GM12873 (cell line): ENCODE data around the gene CALML5.

Source experiments
- TF ChIP-seq, protein P1 (sequence below): IDR thresholded peaks from 2 replicates; pipeline ENCODE4 v1.5.1; 2012; ENCODE audit warnings: low read depth, mild to moderate bottlenecking, moderate library complexity, low read length, control low read depth; ENCODE audit not compliant: insufficient read depth; ENCODE audit errors: missing control alignments

The CALML5 gene

GRCh38 chr10:5497289-5497688 is 2.1 kb downstream of the CALML5 start:
- TF ChIP-seq, protein P1, sequence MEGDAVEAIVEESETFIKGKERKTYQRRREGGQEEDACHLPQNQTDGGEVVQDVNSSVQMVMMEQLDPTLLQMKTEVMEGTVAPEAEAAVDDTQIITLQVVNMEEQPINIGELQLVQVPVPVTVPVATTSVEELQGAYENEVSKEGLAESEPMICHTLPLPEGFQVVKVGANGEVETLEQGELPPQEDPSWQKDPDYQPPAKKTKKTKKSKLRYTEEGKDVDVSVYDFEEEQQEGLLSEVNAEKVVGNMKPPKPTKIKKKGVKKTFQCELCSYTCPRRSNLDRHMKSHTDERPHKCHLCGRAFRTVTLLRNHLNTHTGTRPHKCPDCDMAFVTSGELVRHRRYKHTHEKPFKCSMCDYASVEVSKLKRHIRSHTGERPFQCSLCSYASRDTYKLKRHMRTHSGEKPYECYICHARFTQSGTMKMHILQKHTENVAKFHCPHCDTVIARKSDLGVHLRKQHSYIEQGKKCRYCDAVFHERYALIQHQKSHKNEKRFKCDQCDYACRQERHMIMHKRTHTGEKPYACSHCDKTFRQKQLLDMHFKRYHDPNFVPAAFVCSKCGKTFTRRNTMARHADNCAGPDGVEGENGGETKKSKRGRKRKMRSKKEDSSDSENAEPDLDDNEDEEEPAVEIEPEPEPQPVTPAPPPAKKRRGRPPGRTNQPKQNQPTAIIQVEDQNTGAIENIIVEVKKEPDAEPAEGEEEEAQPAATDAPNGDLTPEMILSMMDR = no peak

DNA sequence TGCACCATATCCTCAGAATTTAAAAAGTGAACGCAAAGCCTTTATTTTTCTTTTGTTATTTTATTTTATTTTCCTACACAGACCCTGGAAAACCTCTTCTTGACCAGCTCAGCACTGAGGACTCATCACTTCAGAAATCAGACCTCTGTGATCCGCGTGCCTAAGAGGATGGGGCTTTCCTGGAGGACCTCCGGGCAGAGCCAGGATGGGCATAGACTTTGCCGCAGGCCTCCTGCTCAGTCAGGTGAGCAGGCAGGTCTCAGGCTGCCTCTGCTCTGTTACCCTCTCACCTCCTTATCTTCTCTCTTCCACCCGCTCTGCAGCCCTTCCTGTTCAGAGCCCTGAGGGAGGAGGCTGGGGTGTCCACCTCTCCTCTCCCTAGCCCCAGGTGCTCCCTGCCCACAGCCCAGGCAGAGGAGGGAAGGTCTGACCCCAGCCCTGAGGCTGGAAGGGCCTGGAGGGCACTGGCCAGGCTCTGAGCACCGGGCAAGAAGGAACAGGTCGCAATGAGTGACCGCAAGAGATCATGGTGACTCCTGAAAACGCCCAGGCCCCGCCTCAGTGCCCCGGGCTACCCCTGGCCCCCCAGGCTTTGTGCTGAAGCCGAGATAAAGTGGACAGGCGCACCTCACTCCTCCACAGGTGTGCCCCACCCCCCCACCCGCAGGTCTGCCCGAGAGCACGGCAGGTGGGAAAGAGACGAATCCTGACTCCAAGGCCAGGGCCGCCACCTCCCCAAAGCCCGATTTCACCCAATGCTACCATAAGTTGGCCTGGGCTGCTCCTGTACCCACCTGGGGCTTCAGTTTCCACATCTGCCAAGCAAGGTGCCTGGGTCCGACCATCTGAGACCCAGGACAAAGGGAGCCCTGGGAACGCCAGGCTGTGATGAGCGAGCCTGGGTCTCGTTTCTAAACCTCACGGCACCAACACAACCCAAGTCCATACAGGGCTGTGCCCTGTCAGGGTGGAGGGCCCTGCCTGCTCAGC is 2.8 kb downstream of the CALML5 start:
- TF ChIP-seq, protein P1 = no peak

DNA sequence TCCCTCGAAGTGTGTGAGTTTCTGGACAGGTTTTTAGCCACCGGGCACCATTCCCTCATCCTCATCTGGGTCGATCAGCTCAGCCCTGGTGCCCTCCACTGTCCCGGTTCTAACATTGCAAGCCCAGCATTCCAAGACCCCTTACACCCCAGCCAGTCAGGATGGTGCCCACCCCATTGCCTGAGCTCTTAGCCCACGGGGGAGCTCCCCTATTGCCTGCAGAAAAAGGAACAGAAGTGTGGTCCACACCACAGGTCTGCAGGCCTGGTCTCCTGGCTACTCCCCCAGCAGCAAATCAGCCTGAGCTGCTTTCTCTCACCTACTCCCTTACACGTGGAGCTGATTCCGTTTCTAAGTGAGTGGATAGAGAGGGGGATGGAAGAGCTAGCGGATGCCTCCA is 4.8 kb downstream of the CALML5 start:
- TF ChIP-seq, protein P1 = no peak

- TF ChIP-seq, protein P1 = no peak
Observed at GRCh38 chr10:5493691-5494090, 5.7 kb downstream of the CALML5 start.

- TF ChIP-seq, protein P1 = no peak
Observed at GRCh38 chr10:5492929-5493576, 6.3 kb downstream of the CALML5 start.

DNA sequence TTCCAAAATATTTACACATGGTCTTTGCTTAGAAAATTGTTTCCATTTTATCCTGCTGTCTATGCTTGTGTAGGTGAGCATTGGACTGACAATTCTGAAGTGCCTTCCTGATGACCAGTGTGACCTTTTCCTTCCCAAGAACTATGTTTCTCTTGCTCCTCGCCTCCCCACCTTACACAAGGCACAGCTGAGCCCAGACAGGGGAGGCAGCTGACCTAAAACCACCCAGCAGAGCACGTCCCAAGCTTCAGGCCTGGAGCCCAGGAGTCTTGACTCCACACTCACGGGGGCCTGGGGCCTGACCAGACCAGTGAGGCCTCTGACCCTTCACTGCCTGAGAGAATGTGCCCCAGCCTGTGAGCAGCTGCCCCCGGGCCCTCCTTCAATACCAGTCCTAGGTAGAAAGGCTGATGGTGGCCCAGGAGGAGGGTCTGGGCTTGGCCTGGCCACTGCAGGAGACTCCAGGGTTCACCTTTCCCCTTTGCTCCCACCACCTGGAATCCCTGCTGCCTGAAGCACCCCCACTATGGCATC is 7.0 kb downstream of the CALML5 start:
- TF ChIP-seq, protein P1 = no peak

DNA sequence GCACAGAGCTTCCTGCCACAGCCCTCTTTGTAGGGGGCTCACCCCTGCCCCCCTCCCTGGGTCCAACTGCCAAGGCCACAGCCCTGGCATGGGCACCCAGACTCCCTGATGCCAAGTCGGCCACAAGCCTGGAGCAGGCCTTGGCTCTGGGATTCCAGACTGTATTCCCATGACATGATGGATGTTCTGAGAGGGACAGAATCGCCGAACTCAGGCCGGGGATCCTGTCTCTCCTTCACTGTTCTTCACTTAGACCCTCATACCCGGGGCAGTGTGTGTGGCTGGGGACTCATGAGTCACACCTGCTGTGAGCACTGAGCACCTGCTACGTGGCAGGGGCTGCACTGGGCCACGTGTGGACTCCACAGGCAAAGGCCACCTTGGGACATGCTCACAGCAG is 7.9 kb downstream of the CALML5 start:
- TF ChIP-seq, protein P1 = no peak
